Measurements from ENCODE around the gene UBE2D1. TPM values are rescaled to one million over a fixed set of nuclear protein-coding genes. Genes with fewer than 3 reads are reported as not detected.

The UBE2D1 gene
- total RNA-seq, 1 experiment from 2014 or later, result 24.6 TPM

GRCh38 chr10:58367069-58367468 lies 32.3 kb downstream of the UBE2D1 start:
- Mint-ChIP-seq H3K27ac (no peak overlapping the region), H3K9me3 (no peaks in the 10 kb centered on the region), H3K36me3 (peaks cover 2% of the 10 kb centered on the region), H3K4me3 (no peak overlapping the region), H3K4me1 (no peaks in the 10 kb centered on the region), H3K27me3 (ENCODE audit: low read depth) (no peaks in the 10 kb centered on the region)
- TF ChIP-seq ZNF423 (CRISPR knock-in tag; IDR thresholded peaks at IDR 0.05), result no peak
- TF ChIP-seq, protein P1, sequence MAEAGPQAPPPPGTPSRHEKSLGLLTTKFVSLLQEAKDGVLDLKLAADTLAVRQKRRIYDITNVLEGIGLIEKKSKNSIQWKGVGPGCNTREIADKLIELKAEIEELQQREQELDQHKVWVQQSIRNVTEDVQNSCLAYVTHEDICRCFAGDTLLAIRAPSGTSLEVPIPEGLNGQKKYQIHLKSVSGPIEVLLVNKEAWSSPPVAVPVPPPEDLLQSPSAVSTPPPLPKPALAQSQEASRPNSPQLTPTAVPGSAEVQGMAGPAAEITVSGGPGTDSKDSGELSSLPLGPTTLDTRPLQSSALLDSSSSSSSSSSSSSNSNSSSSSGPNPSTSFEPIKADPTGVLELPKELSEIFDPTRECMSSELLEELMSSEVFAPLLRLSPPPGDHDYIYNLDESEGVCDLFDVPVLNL (CRISPR knock-in tag; IDR thresholded peaks at IDR 0.05; ENCODE audit: borderline replicate concordance, low read depth), result no peak
- TF ChIP-seq MXD4 (CRISPR knock-in tag; IDR thresholded peaks at IDR 0.05; ENCODE audit: borderline replicate concordance), result no peak
- TF ChIP-seq ZNF532 (CRISPR knock-in tag; IDR thresholded peaks at IDR 0.05; ENCODE audit: borderline replicate concordance), result no peak
- TF ChIP-seq ZNF121 (CRISPR knock-in tag; IDR thresholded peaks at IDR 0.05), result no peak
- TF ChIP-seq AR (CRISPR knock-in tag; IDR thresholded peaks at IDR 0.05), result no peak
- TF ChIP-seq MLX (CRISPR knock-in tag; IDR thresholded peaks at IDR 0.05), result no peak
- TF ChIP-seq, protein P2, sequence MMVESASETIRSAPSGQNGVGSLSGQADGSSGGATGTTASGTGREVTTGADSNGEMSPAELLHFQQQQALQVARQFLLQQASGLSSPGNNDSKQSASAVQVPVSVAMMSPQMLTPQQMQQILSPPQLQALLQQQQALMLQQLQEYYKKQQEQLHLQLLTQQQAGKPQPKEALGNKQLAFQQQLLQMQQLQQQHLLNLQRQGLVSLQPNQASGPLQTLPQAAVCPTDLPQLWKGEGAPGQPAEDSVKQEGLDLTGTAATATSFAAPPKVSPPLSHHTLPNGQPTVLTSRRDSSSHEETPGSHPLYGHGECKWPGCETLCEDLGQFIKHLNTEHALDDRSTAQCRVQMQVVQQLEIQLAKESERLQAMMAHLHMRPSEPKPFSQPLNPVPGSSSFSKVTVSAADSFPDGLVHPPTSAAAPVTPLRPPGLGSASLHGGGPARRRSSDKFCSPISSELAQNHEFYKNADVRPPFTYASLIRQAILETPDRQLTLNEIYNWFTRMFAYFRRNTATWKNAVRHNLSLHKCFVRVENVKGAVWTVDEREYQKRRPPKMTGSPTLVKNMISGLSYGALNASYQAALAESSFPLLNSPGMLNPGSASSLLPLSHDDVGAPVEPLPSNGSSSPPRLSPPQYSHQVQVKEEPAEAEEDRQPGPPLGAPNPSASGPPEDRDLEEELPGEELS (CRISPR knock-in tag; IDR thresholded peaks at IDR 0.05), result no peak
- TF ChIP-seq MAX (CRISPR knock-in tag; IDR thresholded peaks at IDR 0.05), result no peak
- no peak for TF ChIP-seq KAT7 (CRISPR knock-in tag; IDR thresholded peaks at IDR 0.05; ENCODE audit: borderline replicate concordance)
- TF ChIP-seq, protein P3, sequence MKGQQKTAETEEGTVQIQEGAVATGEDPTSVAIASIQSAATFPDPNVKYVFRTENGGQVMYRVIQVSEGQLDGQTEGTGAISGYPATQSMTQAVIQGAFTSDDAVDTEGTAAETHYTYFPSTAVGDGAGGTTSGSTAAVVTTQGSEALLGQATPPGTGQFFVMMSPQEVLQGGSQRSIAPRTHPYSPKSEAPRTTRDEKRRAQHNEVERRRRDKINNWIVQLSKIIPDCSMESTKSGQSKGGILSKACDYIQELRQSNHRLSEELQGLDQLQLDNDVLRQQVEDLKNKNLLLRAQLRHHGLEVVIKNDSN (CRISPR knock-in tag; IDR thresholded peaks at IDR 0.05), result no peak
- no peak for TF ChIP-seq GRHL2 (CRISPR knock-in tag; IDR thresholded peaks at IDR 0.05; ENCODE audit: insufficient replicate concordance, severe bottlenecking)
- TF ChIP-seq ESRRA (CRISPR knock-in tag; IDR thresholded peaks at IDR 0.05; ENCODE audit: borderline replicate concordance), result no peak
- TF ChIP-seq FOXJ3 (CRISPR knock-in tag; IDR thresholded peaks at IDR 0.05; ENCODE audit: borderline replicate concordance), result no peak
- no peak for TF ChIP-seq RORB (CRISPR knock-in tag; IDR thresholded peaks at IDR 0.05)
- no peak for TF ChIP-seq NR3C1 (CRISPR knock-in tag; conservative IDR thresholded peaks at IDR 0.05; ENCODE audit: low read depth)
- POLR2A ChIA-PET, result no interaction called here
- CTCF ChIA-PET, result interaction anchor here (1.1 kb wide), 1 partner anchor 68 kb away, joined by 4 read pairs; no protein-coding TSS in a partner anchor
- DNase-seq (ENCODE audit: low spot score) (no peak), ATAC-seq (no peak)
